Amniotic stem cell (primary cell): ENCODE measurements around the gene RGL3.
"Not testable (repeated sequence)": the region's sequence is repeated elsewhere in the genome, so short reads cannot be mapped to it uniquely, and the experiment has no call there.

ENCODE experiments used
- DNase-seq: peaks from one replicate; lab custom pipeline; 2025; lab: John Stamatoyannopoulos, UW

The RGL3 gene

GRCh38 chr19:11383706-11384048, 35.4 kb downstream of the RGL3 start:
- no peak for DNase-seq

- no peak for DNase-seq
These were observed 36.0 kb downstream of the RGL3 start for GRCh38 chr19:11382898-11383705.

- DNase-seq = peak; percentile 94
These were observed 38.2 kb downstream of the RGL3 start for GRCh38 chr19:11380653-11381537.

GRCh38 chr19:11379857-11380350, 39.2 kb downstream of the RGL3 start:
- no peak for DNase-seq

- not testable (repeated sequence) for DNase-seq
These were observed 39.8 kb downstream of the RGL3 start for GRCh38 chr19:11379269-11379845.

GRCh38 chr19:11378319-11379189, 40.6 kb downstream of the RGL3 start:
- peak; percentile 49 for DNase-seq

- no peak for DNase-seq
These were observed 41.4 kb downstream of the RGL3 start for GRCh38 chr19:11377756-11378155.

GRCh38 chr19:11377237-11377636, 41.9 kb downstream of the RGL3 start:
- peak; percentile 58 for DNase-seq

GRCh38 chr19:11375143-11375948, 43.8 kb downstream of the RGL3 start:
- no peak for DNase-seq

- peak; percentile 100 for DNase-seq
These were observed 44.5 kb downstream of the RGL3 start, which contains the start of gene SWSAP1 for GRCh38 chr19:11374433-11375142. Gene SWSAP1, plus strand, starts transcription at chr19:11374666. Its CDS starts 15 bp downstream, at chr19:11374681.

GRCh38 chr19:11373885-11374432, 45.2 kb downstream of the RGL3 start:
- no peak for DNase-seq

- DNase-seq = no peak
These were observed 45.8 kb downstream of the RGL3 start for GRCh38 chr19:11373166-11373884.

GRCh38 chr19:11370744-11371143, 48.4 kb downstream of the RGL3 start:
- no peak for DNase-seq

- DNase-seq = no peak
These were observed 51.6 kb downstream of the RGL3 start for GRCh38 chr19:11367528-11367927.

- DNase-seq = no peak
These were observed 53.5 kb downstream of the RGL3 start for GRCh38 chr19:11365557-11366117.

GRCh38 chr19:11364935-11365334, 54.2 kb downstream of the RGL3 start:
- DNase-seq = no peak

GRCh38 chr19:11364296-11364904, 54.7 kb downstream of the RGL3 start:
- DNase-seq = no peak

GRCh38 chr19:11363881-11364280, 55.2 kb downstream of the RGL3 start:
- DNase-seq = no peak
